HG03558 (cell line): Measurements from ENCODE around the gene SMG5.
A peak's percentile ranks its signal among the peaks of the same experiment; 100 is the strongest.
"Not testable (repeated sequence)": the region's sequence is repeated elsewhere in the genome, so short reads cannot be mapped to it uniquely, and the experiment has no call there.

Source experiments
- ATAC-seq: cut with Tn5 transposase; IDR thresholded peaks from one replicate; pipeline ENCODE4 v1.9.1; 2021; ENCODE audit warnings: moderate number of reproducible peaks; ENCODE audit not compliant: unreplicated experiment; ENCODE audit errors: extremely low read depth

SMG5 gene, protein sequence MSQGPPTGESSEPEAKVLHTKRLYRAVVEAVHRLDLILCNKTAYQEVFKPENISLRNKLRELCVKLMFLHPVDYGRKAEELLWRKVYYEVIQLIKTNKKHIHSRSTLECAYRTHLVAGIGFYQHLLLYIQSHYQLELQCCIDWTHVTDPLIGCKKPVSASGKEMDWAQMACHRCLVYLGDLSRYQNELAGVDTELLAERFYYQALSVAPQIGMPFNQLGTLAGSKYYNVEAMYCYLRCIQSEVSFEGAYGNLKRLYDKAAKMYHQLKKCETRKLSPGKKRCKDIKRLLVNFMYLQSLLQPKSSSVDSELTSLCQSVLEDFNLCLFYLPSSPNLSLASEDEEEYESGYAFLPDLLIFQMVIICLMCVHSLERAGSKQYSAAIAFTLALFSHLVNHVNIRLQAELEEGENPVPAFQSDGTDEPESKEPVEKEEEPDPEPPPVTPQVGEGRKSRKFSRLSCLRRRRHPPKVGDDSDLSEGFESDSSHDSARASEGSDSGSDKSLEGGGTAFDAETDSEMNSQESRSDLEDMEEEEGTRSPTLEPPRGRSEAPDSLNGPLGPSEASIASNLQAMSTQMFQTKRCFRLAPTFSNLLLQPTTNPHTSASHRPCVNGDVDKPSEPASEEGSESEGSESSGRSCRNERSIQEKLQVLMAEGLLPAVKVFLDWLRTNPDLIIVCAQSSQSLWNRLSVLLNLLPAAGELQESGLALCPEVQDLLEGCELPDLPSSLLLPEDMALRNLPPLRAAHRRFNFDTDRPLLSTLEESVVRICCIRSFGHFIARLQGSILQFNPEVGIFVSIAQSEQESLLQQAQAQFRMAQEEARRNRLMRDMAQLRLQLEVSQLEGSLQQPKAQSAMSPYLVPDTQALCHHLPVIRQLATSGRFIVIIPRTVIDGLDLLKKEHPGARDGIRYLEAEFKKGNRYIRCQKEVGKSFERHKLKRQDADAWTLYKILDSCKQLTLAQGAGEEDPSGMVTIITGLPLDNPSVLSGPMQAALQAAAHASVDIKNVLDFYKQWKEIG

GRCh38 chr1:156282479-156283222 is at the start of gene SMG5:
SMG5 (minus strand) TSS chr1:156282825; CDS start chr1:156282680, 145 bp downstream.
- peak; percentile 71 for ATAC-seq

- ATAC-seq = not testable (repeated sequence)
These were observed 40.6 kb upstream of the SMG5 start for GRCh38 chr1:156323179-156323578.

DNA sequence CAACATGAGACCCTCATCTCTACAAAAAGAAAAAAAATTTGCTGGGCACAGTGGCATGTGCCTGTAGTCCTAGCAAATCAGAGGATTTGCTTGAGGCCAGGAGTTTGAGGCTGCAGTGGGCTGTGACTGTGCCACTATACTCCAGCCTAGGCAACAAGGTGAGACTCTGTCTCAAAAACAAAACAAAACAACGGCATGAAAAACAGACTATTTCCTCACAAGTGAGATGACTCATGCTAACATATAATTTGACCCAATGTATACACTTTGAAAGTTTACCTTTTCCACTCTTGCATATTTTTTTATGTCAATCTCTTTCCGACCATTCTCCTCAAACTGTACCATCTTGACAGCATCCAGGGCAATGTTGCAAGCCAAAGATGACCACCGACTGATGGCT is 37.9 kb upstream of the SMG5 start:
- ATAC-seq = no peak

DNA sequence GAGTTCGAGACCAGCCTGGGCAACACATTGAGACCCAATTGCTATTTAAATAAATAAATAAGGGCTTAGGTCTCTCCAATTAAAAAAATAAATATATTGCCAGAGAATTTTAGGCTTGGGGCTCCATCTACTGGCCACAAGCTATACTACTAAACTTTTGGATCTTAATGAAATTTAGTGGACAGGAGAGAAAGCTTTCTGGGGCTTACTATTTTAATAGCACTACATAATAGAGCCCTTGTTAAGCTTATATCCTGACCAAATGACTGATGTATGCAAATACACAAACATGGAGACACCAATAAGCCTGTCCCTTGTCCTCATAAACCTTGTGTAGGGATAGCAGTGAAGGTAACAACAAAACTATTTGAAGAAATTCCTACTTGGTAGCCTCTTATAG is 37.0 kb upstream of the SMG5 start:
- ATAC-seq = no peak

DNA sequence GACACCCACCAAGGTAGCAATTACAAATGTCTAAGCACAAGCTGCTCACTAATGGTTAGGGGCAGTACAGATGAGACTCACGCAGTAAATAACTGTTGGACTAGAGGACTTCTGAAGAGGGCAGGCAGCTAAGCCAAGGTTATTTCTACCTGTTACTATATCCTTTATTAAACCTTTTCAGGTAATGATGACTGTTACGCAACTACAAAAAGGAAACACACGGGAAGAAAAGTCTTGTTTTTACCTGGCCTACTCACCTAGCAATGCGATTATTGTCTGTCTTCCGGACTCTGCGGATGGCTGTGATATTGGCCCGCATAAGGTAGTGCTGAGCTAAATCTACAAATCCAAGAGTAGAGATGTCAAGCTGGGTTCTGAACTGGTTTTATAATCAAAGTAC is 34.3 kb upstream of the SMG5 start:
- no peak for ATAC-seq

GRCh38 chr1:156310962-156311361 is 28.3 kb upstream of the SMG5 start:
- no peak for ATAC-seq

- ATAC-seq = no peak
These were observed 25.5 kb upstream of the SMG5 start for GRCh38 chr1:156308078-156308477.

DNA sequence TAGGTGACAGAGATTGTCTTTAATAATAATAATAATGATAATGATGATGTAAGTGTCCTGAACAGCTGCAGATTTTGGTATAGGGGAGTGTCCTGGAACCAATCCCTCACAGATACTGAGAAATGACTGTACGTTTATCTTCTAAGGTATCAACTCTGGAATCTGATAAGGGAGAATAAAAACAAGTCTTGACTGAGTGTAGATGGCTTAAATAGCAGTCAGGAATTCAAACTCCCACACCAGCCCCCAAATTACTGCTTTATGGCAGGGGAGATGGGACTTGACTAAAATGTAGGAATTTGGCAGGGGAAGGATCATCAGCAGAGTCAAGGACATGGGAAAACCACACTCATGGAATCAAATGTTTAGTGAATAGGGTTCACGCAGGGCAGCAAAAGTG is 22.6 kb upstream of the SMG5 start:
- no peak for ATAC-seq

- ATAC-seq = no peak
These were observed 20.6 kb upstream of the SMG5 start for GRCh38 chr1:156303241-156303640.

GRCh38 chr1:156298852-156299357 is 16.3 kb upstream of the SMG5 start, which contains the start of gene VHLL:
VHLL (minus strand) TSS chr1:156299307; CDS start chr1:156299189, 118 bp downstream.
- no peak for ATAC-seq

DNA sequence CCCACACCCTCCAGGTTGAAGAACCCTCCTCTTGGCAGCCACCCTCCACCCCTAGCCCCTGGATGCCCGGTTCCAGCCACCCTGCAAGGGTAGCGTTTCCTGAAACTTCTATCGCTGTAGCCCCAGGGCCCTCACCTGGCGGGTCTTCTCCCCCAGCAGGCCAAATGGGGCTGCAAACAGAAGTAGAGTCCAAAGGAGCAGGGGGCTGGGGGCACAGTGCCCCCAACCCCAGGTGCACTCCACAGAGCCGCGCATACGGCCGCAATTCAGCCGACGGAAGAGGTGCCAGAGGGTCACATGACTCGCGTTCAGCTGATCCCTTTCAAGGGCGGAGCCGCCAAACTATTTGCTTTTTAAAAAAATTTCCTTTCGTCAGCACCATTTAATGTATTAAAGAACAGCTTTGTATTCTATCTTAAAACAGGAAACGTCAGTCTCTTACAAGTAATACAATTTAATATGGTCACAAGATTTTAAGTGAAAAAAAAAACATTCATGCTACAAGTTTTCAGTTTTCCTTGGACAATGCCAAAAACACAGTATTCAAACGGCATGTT is 12.8 kb upstream of the SMG5 start, which contains the start of gene GLMP:
Gene GLMP, minus strand, starts transcription at position 289 of the 557 bp plus-strand sequence. Its CDS starts 34 bp downstream, at position 255.
- no peak for ATAC-seq

DNA sequence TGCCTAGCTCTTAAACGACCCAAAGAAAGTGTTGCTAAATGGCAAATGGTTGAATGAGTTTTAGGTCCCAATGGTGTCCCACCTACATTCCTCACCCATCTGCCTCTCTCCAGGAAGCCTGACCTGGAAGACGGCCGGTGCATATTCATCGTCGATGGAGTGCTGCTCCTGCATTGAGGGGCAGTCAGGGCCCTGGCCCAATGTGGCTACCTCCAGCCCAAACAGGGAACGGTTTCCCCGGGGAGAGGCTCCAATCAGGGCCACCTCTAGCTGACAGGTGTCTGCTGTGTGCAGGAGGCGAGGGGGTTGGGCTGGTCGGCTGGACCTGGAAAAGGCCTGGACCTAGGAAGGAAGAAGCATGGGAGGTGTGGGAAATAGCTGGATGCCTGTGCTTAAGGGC is 11.3 kb upstream of the SMG5 start:
- ATAC-seq = no peak

DNA sequence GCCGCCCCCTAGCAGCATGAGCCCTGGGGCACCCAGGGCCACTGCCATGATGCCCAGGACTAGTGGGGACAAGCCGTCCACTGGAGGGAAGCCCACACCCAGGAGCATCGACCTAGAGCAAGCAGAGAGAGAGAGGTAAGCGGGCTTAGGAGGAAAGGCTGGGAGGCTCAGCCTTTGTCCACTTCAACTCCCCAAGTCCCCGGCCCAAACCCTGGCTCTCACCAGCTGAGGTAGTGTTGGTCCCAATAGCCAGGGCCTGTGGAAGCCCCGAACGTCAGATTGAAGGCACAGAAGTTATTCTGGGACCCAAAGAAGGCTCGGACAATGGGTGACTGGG is 10.4 kb upstream of the SMG5 start:
- ATAC-seq = no peak

- ATAC-seq = no peak
These were observed 8.8 kb upstream of the SMG5 start for GRCh38 chr1:156291226-156292061.

GRCh38 chr1:156289857-156290256 is 7.2 kb upstream of the SMG5 start:
- ATAC-seq = no peak

GRCh38 chr1:156286061-156286460 is 3.4 kb upstream of the SMG5 start:
- no peak for ATAC-seq

DNA sequence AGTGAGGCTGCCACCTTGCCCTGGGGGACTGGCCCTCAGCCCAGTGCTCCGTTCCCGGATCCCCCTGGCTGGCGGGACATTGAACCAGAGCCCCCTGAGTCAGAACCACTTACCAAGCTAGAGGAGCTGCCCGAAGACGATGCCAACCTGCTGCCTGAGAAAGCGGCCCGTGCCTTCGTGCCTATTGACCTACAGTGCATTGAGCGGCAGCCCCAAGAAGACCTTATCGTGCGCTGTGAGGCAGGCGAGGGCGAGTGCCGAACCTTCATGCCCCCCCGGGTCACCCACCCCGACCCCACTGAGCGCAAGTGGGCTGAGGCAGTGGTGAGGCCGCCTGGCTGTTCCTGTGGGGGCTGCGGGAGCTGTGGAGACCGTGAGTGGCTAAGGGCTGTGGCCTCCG is 2.8 kb upstream of the SMG5 start:
- no peak for ATAC-seq

- ATAC-seq = no peak
These were observed 2.1 kb upstream of the SMG5 start for GRCh38 chr1:156284757-156285156.

DNA sequence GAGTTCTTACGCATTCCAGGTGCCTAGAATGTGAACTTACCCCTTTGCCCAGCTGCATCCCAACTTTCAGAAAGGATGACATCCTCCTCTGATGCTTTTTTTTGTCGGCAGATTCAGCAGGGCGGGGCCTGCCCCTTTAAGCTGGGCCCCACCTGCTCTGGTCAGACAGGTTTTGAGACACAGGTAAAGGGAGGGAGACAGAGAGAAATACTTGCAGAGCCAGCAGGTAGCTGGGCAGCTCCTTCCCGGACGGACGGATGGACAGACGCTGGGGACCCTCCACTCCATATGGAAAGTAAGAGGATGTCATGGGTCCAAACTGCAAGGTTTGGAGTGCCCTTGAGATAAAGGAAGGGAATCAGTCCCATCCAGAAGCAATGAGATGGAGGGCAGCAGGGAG is 1.5 kb upstream of the SMG5 start, which contains the start of gene TMEM79:
Gene TMEM79, plus strand, starts transcription at position 214 of the 400 bp plus-strand sequence. CDS start 902 bp downstream, outside the sequence.
- ATAC-seq = no peak
